A549 (cell line): ENCODE results near the gene PPIE.

ENCODE experiments used
- KDM5A ChIP-seq: fragments of 200-600 bp; sonication (generic); IDR thresholded peaks from 2 replicates; pipeline ENCODE4 v1.6.1; 2016; ENCODE audit warnings: antibody characterized with exemption, mild to moderate bottlenecking
- NR3C1 ChIP-seq: fragments of >200 bp; sonication (Bioruptor Twin); formaldehyde crosslinking; IDR thresholded peaks from 3 replicates; pipeline ENCODE4 v1.6.1; 2017
- POLR2A ChIP-seq: IDR thresholded peaks from 2 replicates; pipeline ENCODE4 v1.6.1; 2012; ENCODE audit warnings: mild to moderate bottlenecking, low read length
- TF ChIP-seq, protein P1 (sequence below): fragments of >200 bp; sonication (Bioruptor Twin); formaldehyde crosslinking; IDR thresholded peaks from 3 replicates; pipeline ENCODE4 v1.5.1; 2016
- TF ChIP-seq, protein P2 (sequence below): fragments of 200-600 bp; sonication (generic); IDR thresholded peaks from 2 replicates; pipeline ENCODE4 v1.6.1; 2016; ENCODE audit warnings: antibody characterized with exemption, mild to moderate bottlenecking, moderate library complexity

DNA sequence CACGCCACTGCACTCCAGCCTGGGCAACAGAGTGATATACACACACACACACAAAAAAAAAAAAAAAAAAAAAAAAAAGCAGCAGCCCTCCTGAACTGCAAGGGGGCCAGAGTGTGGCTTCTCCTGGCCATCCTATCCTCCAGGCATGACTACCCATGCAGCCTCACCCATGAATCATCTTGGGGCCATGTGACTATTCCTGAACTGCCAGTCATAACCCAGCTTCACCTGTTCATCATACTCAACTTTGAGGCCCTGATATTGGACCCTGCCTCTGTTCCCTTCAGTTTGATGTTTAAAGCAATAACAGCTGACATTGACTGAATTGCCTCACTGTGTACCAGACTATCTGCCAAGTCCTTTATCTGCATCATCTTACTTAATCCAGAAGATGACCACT, 44.7 kb upstream of the PPIE start:
- TF ChIP-seq, protein P1, sequence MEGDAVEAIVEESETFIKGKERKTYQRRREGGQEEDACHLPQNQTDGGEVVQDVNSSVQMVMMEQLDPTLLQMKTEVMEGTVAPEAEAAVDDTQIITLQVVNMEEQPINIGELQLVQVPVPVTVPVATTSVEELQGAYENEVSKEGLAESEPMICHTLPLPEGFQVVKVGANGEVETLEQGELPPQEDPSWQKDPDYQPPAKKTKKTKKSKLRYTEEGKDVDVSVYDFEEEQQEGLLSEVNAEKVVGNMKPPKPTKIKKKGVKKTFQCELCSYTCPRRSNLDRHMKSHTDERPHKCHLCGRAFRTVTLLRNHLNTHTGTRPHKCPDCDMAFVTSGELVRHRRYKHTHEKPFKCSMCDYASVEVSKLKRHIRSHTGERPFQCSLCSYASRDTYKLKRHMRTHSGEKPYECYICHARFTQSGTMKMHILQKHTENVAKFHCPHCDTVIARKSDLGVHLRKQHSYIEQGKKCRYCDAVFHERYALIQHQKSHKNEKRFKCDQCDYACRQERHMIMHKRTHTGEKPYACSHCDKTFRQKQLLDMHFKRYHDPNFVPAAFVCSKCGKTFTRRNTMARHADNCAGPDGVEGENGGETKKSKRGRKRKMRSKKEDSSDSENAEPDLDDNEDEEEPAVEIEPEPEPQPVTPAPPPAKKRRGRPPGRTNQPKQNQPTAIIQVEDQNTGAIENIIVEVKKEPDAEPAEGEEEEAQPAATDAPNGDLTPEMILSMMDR, result no peak
- no peak for TF ChIP-seq POLR2A
- TF ChIP-seq KDM5A, result no peak
- TF ChIP-seq NR3C1, result no peak
- TF ChIP-seq, protein P2, sequence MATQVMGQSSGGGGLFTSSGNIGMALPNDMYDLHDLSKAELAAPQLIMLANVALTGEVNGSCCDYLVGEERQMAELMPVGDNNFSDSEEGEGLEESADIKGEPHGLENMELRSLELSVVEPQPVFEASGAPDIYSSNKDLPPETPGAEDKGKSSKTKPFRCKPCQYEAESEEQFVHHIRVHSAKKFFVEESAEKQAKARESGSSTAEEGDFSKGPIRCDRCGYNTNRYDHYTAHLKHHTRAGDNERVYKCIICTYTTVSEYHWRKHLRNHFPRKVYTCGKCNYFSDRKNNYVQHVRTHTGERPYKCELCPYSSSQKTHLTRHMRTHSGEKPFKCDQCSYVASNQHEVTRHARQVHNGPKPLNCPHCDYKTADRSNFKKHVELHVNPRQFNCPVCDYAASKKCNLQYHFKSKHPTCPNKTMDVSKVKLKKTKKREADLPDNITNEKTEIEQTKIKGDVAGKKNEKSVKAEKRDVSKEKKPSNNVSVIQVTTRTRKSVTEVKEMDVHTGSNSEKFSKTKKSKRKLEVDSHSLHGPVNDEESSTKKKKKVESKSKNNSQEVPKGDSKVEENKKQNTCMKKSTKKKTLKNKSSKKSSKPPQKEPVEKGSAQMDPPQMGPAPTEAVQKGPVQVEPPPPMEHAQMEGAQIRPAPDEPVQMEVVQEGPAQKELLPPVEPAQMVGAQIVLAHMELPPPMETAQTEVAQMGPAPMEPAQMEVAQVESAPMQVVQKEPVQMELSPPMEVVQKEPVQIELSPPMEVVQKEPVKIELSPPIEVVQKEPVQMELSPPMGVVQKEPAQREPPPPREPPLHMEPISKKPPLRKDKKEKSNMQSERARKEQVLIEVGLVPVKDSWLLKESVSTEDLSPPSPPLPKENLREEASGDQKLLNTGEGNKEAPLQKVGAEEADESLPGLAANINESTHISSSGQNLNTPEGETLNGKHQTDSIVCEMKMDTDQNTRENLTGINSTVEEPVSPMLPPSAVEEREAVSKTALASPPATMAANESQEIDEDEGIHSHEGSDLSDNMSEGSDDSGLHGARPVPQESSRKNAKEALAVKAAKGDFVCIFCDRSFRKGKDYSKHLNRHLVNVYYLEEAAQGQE, result no peak
